GM12874 (cell line): ENCODE data around the gene TFAP2A.

Source experiments
- TF ChIP-seq, protein P1 (sequence below): IDR thresholded peaks from 2 replicates; pipeline ENCODE4 v1.5.1; 2011; ENCODE audit warnings: low read depth, mild to moderate bottlenecking, control low read depth, low read length, moderate library complexity; ENCODE audit not compliant: insufficient read depth

TFAP2A gene

GRCh38 chr6:10368861-10369260 is 46.0 kb downstream of the TFAP2A start:
- TF ChIP-seq, protein P1, sequence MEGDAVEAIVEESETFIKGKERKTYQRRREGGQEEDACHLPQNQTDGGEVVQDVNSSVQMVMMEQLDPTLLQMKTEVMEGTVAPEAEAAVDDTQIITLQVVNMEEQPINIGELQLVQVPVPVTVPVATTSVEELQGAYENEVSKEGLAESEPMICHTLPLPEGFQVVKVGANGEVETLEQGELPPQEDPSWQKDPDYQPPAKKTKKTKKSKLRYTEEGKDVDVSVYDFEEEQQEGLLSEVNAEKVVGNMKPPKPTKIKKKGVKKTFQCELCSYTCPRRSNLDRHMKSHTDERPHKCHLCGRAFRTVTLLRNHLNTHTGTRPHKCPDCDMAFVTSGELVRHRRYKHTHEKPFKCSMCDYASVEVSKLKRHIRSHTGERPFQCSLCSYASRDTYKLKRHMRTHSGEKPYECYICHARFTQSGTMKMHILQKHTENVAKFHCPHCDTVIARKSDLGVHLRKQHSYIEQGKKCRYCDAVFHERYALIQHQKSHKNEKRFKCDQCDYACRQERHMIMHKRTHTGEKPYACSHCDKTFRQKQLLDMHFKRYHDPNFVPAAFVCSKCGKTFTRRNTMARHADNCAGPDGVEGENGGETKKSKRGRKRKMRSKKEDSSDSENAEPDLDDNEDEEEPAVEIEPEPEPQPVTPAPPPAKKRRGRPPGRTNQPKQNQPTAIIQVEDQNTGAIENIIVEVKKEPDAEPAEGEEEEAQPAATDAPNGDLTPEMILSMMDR: no peak

DNA sequence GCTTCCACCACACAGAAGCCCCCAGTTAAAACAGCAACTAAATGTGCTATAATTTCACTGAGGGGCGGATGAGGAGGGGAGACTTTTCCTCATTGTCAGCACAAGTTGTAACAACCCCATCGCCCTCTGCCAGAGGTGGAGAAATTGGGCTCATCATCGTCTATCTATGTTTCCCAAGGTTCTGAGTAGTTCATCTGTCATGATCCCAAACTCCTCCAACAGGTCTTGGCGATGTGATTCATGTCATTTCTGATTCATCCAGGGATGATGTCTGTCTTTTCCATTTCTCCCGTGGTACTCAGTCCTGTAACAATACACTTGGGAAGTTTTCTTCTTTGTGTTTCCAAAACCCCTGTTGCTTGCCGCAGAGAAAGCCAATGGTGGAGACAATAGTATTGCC is 51.0 kb downstream of the TFAP2A start:
- TF ChIP-seq, protein P1: no peak

GRCh38 chr6:10362300-10362699 is 52.6 kb downstream of the TFAP2A start:
- TF ChIP-seq, protein P1: no peak

GRCh38 chr6:10361428-10361827 is 53.4 kb downstream of the TFAP2A start:
- TF ChIP-seq, protein P1: no peak

- TF ChIP-seq, protein P1: no peak
These were observed 55.3 kb downstream of the TFAP2A start for GRCh38 chr6:10359581-10359980.

- TF ChIP-seq, protein P1: no peak
These were observed 59.7 kb downstream of the TFAP2A start for GRCh38 chr6:10355115-10355702.

DNA sequence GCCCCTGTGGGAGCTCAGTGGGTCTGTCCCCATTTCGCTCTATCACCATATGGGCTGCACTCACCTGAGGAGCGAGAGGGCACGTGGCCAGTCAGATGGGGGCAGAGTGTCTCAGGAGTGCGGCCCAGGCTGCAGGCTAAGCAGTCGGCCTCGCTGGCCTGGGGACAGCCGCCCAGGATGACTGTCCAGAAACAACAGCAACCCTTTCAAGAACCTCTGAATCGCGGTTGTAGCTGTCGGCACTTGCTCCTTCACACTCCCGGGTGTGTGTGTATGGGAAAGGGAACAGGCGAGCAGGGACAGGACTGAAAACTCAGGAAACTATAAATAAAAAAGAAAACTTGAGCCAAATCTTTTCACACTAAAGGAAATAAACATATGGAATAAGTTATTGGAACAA is 63.1 kb downstream of the TFAP2A start:
- TF ChIP-seq, protein P1: no peak
